Pancreas (tissue), 10 donors: ENCODE measurements around the gene MYBPH. TPM values are rescaled to one million over a fixed set of nuclear protein-coding genes. Genes with fewer than 3 reads are reported as not detected.

ENCODE experiments used
- ATAC-seq, 4 donors: fragments of 200-7000 bp; cut with Tn5 transposase; one replicate each; pipeline versions ENCODE4 v1.8.0 to v1.9.1; 2020; ENCODE audit warnings: mild to moderate bottlenecking in 4 of 4, moderate library complexity in 4 of 4
- DNase-seq, 6 donors: peaks; one replicate each; pipeline ENCODE4 v3.0.0-alpha.2; 2020
- FAIRE-seq: peaks from 2 replicates; lab custom pipeline; 2012; peaks lifted over from hg19 to GRCh38; lab: Jason Lieb, UNC
- H3K27ac ChIP-seq, 4 donors: fragments of 200-600 bp; sonication (generic); 1 replicate in 3 of 4; 2 replicates in 1 of 4; pipeline versions ENCODE4 v1.5.0 to v1.8.0; 2020
- H3K27me3 ChIP-seq, 4 donors: fragments of 200-600 bp; one replicate each; pipeline ENCODE4 v1.8.0; 2021
- H3K36me3 ChIP-seq, 3 donors: fragments of 200-600 bp; sonication (generic) in 1 of 3; one replicate each; pipeline versions ENCODE4 v1.5.0 to v1.8.0; 2020 to 2021
- H3K4me1 ChIP-seq, 3 donors: fragments of 200-600 bp; one replicate each; pipeline ENCODE4 v1.8.0; 2021
- H3K4me3 ChIP-seq, 4 donors: fragments of 200-600 bp; sonication (generic) in 2 of 4; one replicate each; pipeline versions ENCODE4 v1.5.0 to v1.8.0; 2020 to 2021
- H3K9me3 ChIP-seq, 4 donors: fragments of 200-600 bp; one replicate each; pipeline ENCODE4 v1.8.0; 2021
- WGBS, 2 donors: extraction: QIAGEN DNeasy Blood & Tissue Kit; methylation state at CpG; one replicate each; pipeline ENCODE4 v1.1.7; 2013; 5-methylcytosine and 5-hydroxymethylcytosine counted together
- intact Hi-C, 3 donors: fragments of 100-400 bp; cut with DNase I; formaldehyde crosslinking; loops; one replicate each; pipeline versions ENCODE4 v1.11.1 to v1.14.2; 2022
- polyA plus RNA-seq, 2 donors: library from polyadenylated mRNA; stranded (reverse); fragments of 200-250 nt; gene quantifications; one replicate each; pipeline ENCODE4 v1.2.3, GENCODE V29; 2013
- total RNA-seq, 6 donors: library from RNA; stranded (reverse); fragmentation: NEBNext Ultra II Directional in 4 of 6; extraction: Animal tissue kit (Norgen Biotek cat#: 25700) in 4 of 6; gene quantifications; one replicate each; pipeline versions ENCODE4 v1.2.1 to v1.2.4, GENCODE V29; 2021 to 2023
- TF ChIP-seq, protein P1 (sequence below), 4 donors: fragments of 200-600 bp; sonication (generic) in 3 of 4; IDR thresholded peaks; one replicate each; pipeline versions ENCODE4 v1.5.0 to v1.8.0; 2021; ENCODE audit warnings: antibody characterized with exemption in 4 of 4
- donor health status: healthy with polysubstance abuse.
- donor health status: DM: no; HTN: no; CAD: no; lungs with moderate emphysema.
- donor health status: DM: no; HTN: no; CAD: no.
- donor health status: control.
- donor health status: control.
- donor health status: Bipolar disorder and iron deficiency.
- donor health status: DM: yes; HTN: yes; CAD: no.
- donor health status: DM: no; HTN: no; CAD: no.
- donor health status: DM: no; HTN: no; CAD: no.
- donor health status: DM: yes; HTN: yes; CAD: no.

The MYBPH gene
- total and polyA plus RNA-seq, 8 donors = not detected

DNA sequence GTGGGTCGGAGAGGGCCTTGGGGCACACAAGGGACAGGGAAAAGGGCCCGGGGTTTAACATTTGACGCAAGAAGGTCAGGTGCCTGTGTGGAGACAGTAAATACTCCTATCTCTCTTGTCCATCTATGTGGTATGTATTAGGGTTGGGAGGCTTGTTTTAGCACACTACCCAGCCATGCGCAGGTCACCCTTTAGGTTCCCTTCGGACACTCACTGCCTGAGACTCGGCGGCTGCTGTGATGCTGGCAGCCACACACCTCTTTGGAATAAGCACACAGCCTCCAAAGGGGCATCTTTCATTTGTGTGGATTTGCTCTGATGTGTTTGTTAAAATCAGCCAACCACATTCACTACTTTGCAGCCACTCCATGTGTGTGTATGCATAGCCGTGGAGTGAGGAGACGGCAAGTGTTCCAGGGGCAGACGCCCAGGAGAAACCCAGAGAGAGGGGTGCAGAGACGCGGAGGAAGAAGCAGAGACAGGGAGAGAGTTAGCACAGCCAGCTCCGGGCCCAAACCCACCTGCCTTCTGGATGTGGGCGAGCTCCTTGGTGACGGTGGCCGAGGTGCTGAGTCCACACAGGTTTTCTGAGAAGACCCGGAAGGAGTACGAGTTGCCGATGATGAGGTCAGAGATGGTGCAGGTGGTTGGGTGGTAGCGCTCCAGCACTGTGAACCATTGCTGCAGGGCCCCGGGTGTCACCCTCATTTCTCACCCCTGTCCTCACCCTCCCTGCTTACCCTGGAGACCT is 5.7 kb downstream of the MYBPH start:
- no peaks in the 10 kb centered on the region for H3K9me3 ChIP-seq
- no peak overlapping the region for H3K4me3 ChIP-seq
- DNase-seq = peak in 1 of 6 donors; percentile 40
- intact Hi-C loops = loop anchor here in 2 of 3 donors (5.0 kb wide), 1 partner anchor 48 kb away; no protein-coding TSS in a partner anchor
- no peak overlapping the region for H3K27ac ChIP-seq
- H3K4me1 ChIP-seq = no peaks in the 10 kb centered on the region
- WGBS, 2 donors = 75 to 81% methylated on average over 21 of the region's 21 CpGs
- no peak for ATAC-seq
- no peaks in the 10 kb centered on the region for H3K36me3 ChIP-seq
- TF ChIP-seq, protein P1, sequence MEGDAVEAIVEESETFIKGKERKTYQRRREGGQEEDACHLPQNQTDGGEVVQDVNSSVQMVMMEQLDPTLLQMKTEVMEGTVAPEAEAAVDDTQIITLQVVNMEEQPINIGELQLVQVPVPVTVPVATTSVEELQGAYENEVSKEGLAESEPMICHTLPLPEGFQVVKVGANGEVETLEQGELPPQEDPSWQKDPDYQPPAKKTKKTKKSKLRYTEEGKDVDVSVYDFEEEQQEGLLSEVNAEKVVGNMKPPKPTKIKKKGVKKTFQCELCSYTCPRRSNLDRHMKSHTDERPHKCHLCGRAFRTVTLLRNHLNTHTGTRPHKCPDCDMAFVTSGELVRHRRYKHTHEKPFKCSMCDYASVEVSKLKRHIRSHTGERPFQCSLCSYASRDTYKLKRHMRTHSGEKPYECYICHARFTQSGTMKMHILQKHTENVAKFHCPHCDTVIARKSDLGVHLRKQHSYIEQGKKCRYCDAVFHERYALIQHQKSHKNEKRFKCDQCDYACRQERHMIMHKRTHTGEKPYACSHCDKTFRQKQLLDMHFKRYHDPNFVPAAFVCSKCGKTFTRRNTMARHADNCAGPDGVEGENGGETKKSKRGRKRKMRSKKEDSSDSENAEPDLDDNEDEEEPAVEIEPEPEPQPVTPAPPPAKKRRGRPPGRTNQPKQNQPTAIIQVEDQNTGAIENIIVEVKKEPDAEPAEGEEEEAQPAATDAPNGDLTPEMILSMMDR (IDR thresholded peaks at IDR 0.05) = no peak
- H3K27me3 ChIP-seq = no peaks in the 10 kb centered on the region
- FAIRE-seq = no peak

DNA sequence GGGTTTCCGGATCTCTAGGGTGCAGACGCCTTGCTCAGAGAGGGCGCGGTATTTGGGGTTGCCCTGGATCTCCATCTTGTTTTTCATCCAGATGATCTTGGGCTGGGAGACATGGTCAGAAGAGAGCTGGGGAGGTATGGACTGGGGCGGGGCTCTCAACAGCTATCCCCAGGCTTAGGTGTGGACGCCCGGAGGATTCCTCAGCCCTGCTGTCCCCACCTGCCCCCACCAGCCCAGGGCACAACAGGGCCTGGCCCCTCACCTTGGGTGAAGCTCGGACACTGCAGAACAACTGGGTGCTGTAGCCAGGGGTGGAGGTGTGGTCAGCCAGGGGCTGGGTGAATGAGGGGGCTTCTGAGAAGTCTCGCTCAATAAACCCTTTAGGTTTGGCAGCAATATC is 6.6 kb downstream of the MYBPH start:
- Histone ChIP-seq H3K9me3 (no peaks in the 10 kb centered on the region), H3K4me3 (no peak overlapping the region), H3K27ac (no peak overlapping the region), H3K36me3 (no peaks in the 10 kb centered on the region), H3K4me1 (no peaks in the 10 kb centered on the region), H3K27me3 (no peaks in the 10 kb centered on the region)
- no peak for ATAC-seq
- intact Hi-C loops = no loop called here
- 79 to 88% methylated on average over 9 of the region's 9 CpGs for WGBS, 2 donors
- FAIRE-seq = no peak
- TF ChIP-seq, protein P1 (IDR thresholded peaks at IDR 0.05) = no peak
- DNase-seq = peak in 1 of 6 donors; percentile 44

DNA sequence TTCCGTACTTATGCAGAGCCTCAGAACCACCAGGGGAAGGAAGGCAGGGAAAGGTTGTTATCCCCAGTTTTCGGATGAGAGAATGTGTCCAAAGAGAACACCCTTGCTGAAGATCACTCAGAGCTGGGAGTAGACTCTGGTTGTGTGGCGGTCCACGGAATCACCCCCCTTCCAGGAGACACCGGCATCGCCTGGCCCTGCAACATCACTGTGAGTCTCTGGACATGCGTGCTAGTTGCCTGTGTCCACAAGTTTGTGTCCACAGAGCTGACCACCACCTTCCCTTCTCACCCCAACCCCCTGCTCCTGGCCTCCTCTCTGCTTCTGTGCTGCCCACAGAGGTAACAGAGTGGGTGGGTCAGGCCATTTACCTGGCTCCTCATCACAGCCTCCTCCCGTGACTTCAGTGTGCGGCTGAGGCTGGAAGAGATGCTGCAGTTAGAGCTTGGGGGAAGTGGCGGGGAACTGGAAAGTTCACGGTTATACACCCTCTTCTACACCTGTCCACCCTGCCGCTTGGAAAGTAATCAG is 7.3 kb downstream of the MYBPH start:
- ATAC-seq (no peak), FAIRE-seq (no peak), DNase-seq (peak in 1 of 6 donors; percentile 29)
- Histone ChIP-seq H3K36me3 (no peaks in the 10 kb centered on the region), H3K27ac (no peak overlapping the region), H3K27me3 (no peaks in the 10 kb centered on the region), H3K4me1 (no peaks in the 10 kb centered on the region), H3K9me3 (no peaks in the 10 kb centered on the region), H3K4me3 (no peak overlapping the region)
- WGBS, 2 donors = 87 to 91% methylated on average over 12 of the region's 12 CpGs
- intact Hi-C loops = no loop called here
- TF ChIP-seq, protein P1 (IDR thresholded peaks at IDR 0.05) = no peak

DNA sequence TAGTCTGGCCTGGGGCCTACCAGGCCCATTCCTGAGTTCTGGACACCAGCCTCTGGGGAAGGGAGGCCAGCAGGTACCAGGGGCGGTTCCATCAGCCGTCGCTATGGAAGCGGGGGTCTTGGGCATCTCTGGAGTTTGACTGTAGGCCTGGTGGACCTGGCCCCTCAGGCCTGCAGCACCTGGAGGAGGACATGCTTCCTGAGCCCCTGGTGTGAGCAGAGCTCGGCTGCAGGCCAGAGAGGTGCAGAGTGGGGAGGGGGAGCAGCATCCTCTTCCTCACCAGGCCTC is 7.8 kb downstream of the MYBPH start:
- Histone ChIP-seq H3K27ac (no peak overlapping the region), H3K36me3 (no peaks in the 10 kb centered on the region), H3K27me3 (no peaks in the 10 kb centered on the region), H3K9me3 (no peaks in the 10 kb centered on the region), H3K4me1 (no peaks in the 10 kb centered on the region), H3K4me3 (no peak overlapping the region)
- no peak for FAIRE-seq
- WGBS, 2 donors = 88 to 89% methylated on average over 5 of the region's 5 CpGs
- ATAC-seq = no peak
- DNase-seq = peak in 1 of 6 donors; percentile 33
- TF ChIP-seq, protein P1 (IDR thresholded peaks at IDR 0.05) = no peak
- intact Hi-C loops = no loop called here
